Measurements from ENCODE around the gene NLK. TPM values are rescaled to one million over a fixed set of nuclear protein-coding genes. Genes with fewer than 3 reads are reported as not detected.
A peak's percentile ranks its signal among the peaks of the same experiment; 100 is the strongest.

NLK gene
- total and polyA plus RNA-seq, 5 donors from 2014 or later: 1.7 to 16.0 (median 1.9) TPM

DNA sequence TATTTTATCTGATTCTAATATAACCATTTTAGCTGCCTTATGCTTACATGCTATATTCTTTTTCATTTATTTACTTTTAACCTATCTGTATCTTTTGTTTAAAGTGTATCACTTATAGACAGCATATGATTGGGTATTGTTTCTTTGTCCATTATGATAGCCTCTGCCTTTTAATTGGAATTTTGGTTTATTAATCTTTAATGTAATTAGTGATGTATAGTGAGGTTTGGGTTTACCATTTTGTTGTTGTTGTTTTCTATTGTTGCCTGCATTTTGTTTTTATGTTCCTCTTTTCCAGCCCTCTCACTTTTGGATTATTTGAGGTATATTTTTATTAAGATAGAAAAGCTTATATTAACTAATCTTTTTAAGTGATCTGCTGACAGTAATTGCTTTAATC, 59.4 kb downstream of the NLK start:
- H3K9me3 Mint-ChIP-seq: no peaks in the 10 kb centered on the region
- no peaks in the 10 kb centered on the region for H3K4me1 ChIP-seq (ENCODE audit: control insufficient read depth, insufficient read depth, low read length, poor library complexity, severe bottlenecking)
- no peak for DNase-seq

GRCh38 chr17:28105501-28105900, 63.0 kb downstream of the NLK start:
- no peak for DNase-seq
- Histone ChIP-seq H3K9me3 (ENCODE audit: control insufficient read depth in 2 of 2, low read length in 2 of 2) (no peaks in the 10 kb centered on the region), H3K27ac (ENCODE audit: insufficient read depth, low read length, poor library complexity, severe bottlenecking) (no peak overlapping the region), H3K4me3 (ENCODE audit: low read depth, low read length) (no peak overlapping the region), H3K36me3 (ENCODE audit: control insufficient read depth, insufficient read depth, low read length) (no peaks in the 10 kb centered on the region), H3K4me1 (ENCODE audit: control insufficient read depth, insufficient read depth, low read length, poor library complexity, severe bottlenecking) (no peaks in the 10 kb centered on the region), H3K27me3 (ENCODE audit: control insufficient read depth, insufficient read depth, low read length) (no peaks in the 10 kb centered on the region)
- peaks cover 0 to 4% (median 0%) of the 10 kb centered on the region in 7 donors for H3K9me3 Mint-ChIP-seq
- no peak overlapping the region for H3K27ac Mint-ChIP-seq
- H3K4me3 Mint-ChIP-seq: no peak overlapping the region
- ATAC-seq (ENCODE audit: low read depth in 2 of 2): no peak
- peaks cover 0 to 9% (median 4%) of the 10 kb centered on the region in 4 donors for H3K4me1 Mint-ChIP-seq
- no peaks in the 10 kb centered on the region for H3K27me3 Mint-ChIP-seq
- H3K36me3 Mint-ChIP-seq: peaks cover 9% of the 10 kb centered on the region

More for the DNA sequence above, 59.4 kb downstream of the NLK start:
- Histone ChIP-seq H3K27ac (ENCODE audit: insufficient read depth, low read length, poor library complexity, severe bottlenecking) (no peak overlapping the region), H3K36me3 (ENCODE audit: control insufficient read depth, insufficient read depth, low read length) (no peaks in the 10 kb centered on the region), H3K27me3 (ENCODE audit: control insufficient read depth, insufficient read depth, low read length) (no peaks in the 10 kb centered on the region), H3K9me3 (ENCODE audit: control insufficient read depth in 2 of 2, low read length in 2 of 2) (no peaks in the 10 kb centered on the region), H3K4me3 (ENCODE audit: low read depth, low read length) (no peak overlapping the region)
- Mint-ChIP-seq H3K27ac (no peak overlapping the region), H3K36me3 (peaks cover 16% of the 10 kb centered on the region), H3K4me1 (peaks cover 0 to 7% (median 2%) of the 10 kb centered on the region in 4 donors), H3K4me3 (no peak overlapping the region), H3K27me3 (peaks cover 4% of the 10 kb centered on the region)
- no peak for ATAC-seq (ENCODE audit: low read depth in 2 of 2)

DNA sequence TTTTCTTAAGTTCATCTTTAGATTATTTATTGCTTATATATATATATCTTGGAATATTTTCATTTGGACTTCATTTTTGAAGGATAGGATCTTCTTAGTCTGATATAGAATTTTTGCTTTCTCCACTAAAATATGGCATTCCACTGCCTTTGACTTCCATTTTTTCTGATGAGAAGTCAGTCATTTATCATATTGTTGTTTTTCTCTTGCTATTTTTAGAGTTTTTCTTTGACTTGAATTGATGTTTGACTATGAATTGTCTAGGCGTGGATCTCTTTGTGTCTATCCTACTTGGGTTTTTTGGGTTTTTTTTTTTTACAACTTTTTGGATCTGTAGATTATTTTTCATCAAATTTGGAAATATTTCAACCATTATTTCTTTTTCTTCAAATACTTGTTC, 67.7 kb downstream of the NLK start:
- no peak for ATAC-seq (ENCODE audit: low read depth in 2 of 2)
- Histone ChIP-seq H3K4me1 (ENCODE audit: control insufficient read depth, insufficient read depth, low read length, poor library complexity, severe bottlenecking) (no peaks in the 10 kb centered on the region), H3K9me3 (ENCODE audit: control insufficient read depth in 2 of 2, low read length in 2 of 2) (no peaks in the 10 kb centered on the region), H3K36me3 (ENCODE audit: control insufficient read depth, insufficient read depth, low read length) (no peaks in the 10 kb centered on the region), H3K27me3 (ENCODE audit: control insufficient read depth, insufficient read depth, low read length) (no peaks in the 10 kb centered on the region), H3K4me3 (ENCODE audit: low read depth, low read length) (no peak overlapping the region), H3K27ac (ENCODE audit: insufficient read depth, low read length, poor library complexity, severe bottlenecking) (no peak overlapping the region)
- Mint-ChIP-seq H3K4me3 (no peak overlapping the region), H3K9me3 (peaks cover 0 to 4% (median 0%) of the 10 kb centered on the region in 7 donors), H3K36me3 (peaks cover 6% of the 10 kb centered on the region), H3K4me1 (peaks cover 6 to 10% (median 10%) of the 10 kb centered on the region in 4 donors), H3K27me3 (no peaks in the 10 kb centered on the region), H3K27ac (no peak overlapping the region)
- DNase-seq: no peak

DNA sequence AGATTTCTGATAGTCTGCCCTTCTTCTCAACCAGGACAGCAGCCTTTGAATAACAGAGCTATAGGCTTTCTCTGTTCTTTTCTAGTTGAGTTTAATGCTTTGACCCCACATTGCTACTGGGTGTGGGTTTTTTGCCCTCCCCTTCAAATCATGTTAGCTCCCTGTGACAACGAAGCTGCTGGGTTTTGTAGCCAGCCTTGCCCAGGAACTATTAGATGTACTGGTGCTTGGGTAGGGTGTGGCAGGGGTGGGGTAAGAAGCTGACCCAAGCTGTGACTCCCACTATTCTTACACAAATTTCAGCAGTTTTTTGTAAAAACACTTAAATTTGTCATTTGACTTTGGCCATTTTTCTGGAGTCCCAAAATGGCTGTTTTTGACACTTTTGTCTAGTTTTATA, 69.7 kb downstream of the NLK start:
- peak overlapping the region in 1 of 3 donors; percentile 56 for H3K27ac Mint-ChIP-seq
- Histone ChIP-seq H3K27ac (ENCODE audit: insufficient read depth, low read length, poor library complexity, severe bottlenecking) (no peak overlapping the region), H3K36me3 (ENCODE audit: control insufficient read depth, insufficient read depth, low read length) (no peaks in the 10 kb centered on the region), H3K9me3 (ENCODE audit: control insufficient read depth in 2 of 2, low read length in 2 of 2) (no peaks in the 10 kb centered on the region), H3K4me1 (ENCODE audit: control insufficient read depth, insufficient read depth, low read length, poor library complexity, severe bottlenecking) (peaks cover 3% of the 10 kb centered on the region), H3K27me3 (ENCODE audit: control insufficient read depth, insufficient read depth, low read length) (no peaks in the 10 kb centered on the region), H3K4me3 (ENCODE audit: low read depth, low read length) (no peak overlapping the region)
- H3K9me3 Mint-ChIP-seq: peaks cover 0 to 4% (median 0%) of the 10 kb centered on the region in 7 donors
- H3K27me3 Mint-ChIP-seq: no peaks in the 10 kb centered on the region
- ATAC-seq (ENCODE audit: low read depth in 2 of 2) (no peak), DNase-seq (no peak)
- H3K36me3 Mint-ChIP-seq: peaks cover 8% of the 10 kb centered on the region
- H3K4me3 Mint-ChIP-seq: no peak overlapping the region
- peaks cover 11 to 17% (median 15%) of the 10 kb centered on the region in 4 donors for H3K4me1 Mint-ChIP-seq

DNA sequence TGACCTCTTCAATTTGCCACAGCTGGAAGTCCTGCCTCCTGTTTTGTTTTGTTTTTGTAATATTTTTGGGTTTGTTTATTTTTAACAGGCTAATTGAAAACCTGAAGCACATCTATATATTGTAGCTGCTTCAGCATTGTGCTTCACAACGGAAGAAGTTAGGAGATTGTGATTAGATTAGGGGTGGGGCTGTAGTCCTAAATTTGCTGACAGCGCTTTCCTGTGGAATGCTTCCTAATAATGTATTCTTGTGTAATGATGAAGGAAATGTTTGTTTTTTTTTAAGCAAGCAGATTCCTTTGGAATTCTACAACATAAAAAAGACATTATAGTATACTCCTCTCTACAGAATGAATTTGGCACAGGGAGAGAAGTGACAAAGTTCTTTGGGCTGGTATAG, 70.1 kb downstream of the NLK start:
- ATAC-seq (ENCODE audit: low read depth in 2 of 2) (no peak), DNase-seq (no peak)
- Histone ChIP-seq H3K27ac (ENCODE audit: insufficient read depth, low read length, poor library complexity, severe bottlenecking) (no peak overlapping the region), H3K9me3 (ENCODE audit: control insufficient read depth in 2 of 2, low read length in 2 of 2) (no peaks in the 10 kb centered on the region), H3K4me3 (ENCODE audit: low read depth, low read length) (no peak overlapping the region), H3K36me3 (ENCODE audit: control insufficient read depth, insufficient read depth, low read length) (no peaks in the 10 kb centered on the region), H3K27me3 (ENCODE audit: control insufficient read depth, insufficient read depth, low read length) (no peaks in the 10 kb centered on the region), H3K4me1 (ENCODE audit: control insufficient read depth, insufficient read depth, low read length, poor library complexity, severe bottlenecking) (peaks cover 3% of the 10 kb centered on the region)
- peaks cover 0 to 4% (median 0%) of the 10 kb centered on the region in 7 donors for H3K9me3 Mint-ChIP-seq
- peaks cover 15 to 22% (median 17%) of the 10 kb centered on the region in 4 donors for H3K4me1 Mint-ChIP-seq
- no peaks in the 10 kb centered on the region for H3K27me3 Mint-ChIP-seq
- H3K36me3 Mint-ChIP-seq: peaks cover 8% of the 10 kb centered on the region
- peak overlapping the region in 1 of 3 donors; percentile 56 for H3K27ac Mint-ChIP-seq
- H3K4me3 Mint-ChIP-seq: no peak overlapping the region

DNA sequence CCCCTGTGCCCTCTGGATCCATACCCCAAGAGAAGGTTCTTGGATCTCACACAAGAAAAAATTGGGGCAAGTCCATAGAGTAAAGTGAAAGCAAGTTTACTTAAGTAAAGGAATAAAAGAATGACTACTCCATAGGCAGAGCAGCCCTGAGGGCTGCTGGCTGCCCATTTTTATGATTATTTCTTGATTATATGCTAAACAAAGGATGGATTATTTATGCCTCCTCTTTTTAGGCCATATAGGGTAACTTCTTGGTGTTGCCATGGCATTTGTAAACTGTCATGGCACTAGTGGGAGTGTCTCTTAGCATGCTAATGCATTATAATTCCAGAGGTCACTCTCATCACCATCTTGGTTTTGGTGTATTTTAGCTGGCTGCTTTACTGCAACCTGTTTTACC, 70.8 kb downstream of the NLK start:
- Histone ChIP-seq H3K27ac (ENCODE audit: insufficient read depth, low read length, poor library complexity, severe bottlenecking) (no peak overlapping the region), H3K4me1 (ENCODE audit: control insufficient read depth, insufficient read depth, low read length, poor library complexity, severe bottlenecking) (peaks cover 10% of the 10 kb centered on the region), H3K9me3 (ENCODE audit: control insufficient read depth in 2 of 2, low read length in 2 of 2) (no peaks in the 10 kb centered on the region), H3K36me3 (ENCODE audit: control insufficient read depth, insufficient read depth, low read length) (no peaks in the 10 kb centered on the region), H3K27me3 (ENCODE audit: control insufficient read depth, insufficient read depth, low read length) (no peaks in the 10 kb centered on the region), H3K4me3 (ENCODE audit: low read depth, low read length) (no peak overlapping the region)
- peaks cover 0 to 4% (median 0%) of the 10 kb centered on the region in 7 donors for H3K9me3 Mint-ChIP-seq
- H3K4me1 Mint-ChIP-seq: peaks cover 20 to 28% (median 21%) of the 10 kb centered on the region in 4 donors
- no peaks in the 10 kb centered on the region for H3K27me3 Mint-ChIP-seq
- H3K27ac Mint-ChIP-seq: no peak overlapping the region
- ATAC-seq (ENCODE audit: low read depth in 2 of 2): no peak
- no peak overlapping the region for H3K4me3 Mint-ChIP-seq
- DNase-seq: no peak
- H3K36me3 Mint-ChIP-seq: peaks cover 8% of the 10 kb centered on the region

DNA sequence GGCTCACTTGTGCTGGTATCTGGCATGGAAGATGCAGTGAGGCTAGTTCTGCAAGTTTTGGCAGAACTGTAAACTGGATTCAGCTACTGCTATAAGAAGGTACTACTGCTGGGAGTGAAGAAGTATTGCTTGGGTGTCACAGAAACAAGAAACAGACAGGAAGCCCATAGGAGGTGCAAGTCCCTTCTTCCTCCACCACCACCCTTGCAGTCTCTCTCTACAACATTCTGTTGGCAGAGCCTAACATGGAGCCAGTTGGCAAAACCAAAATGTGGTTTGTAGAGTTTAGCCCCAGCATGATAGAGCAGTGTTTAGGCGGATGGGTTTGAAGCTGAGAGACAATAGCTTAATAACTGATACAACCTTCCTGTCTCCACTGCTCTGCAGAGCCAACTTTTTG, 72.6 kb downstream of the NLK start:
- H3K4me1 Mint-ChIP-seq: peaks cover 20 to 34% (median 29%) of the 10 kb centered on the region in 4 donors
- H3K27me3 ChIP-seq (ENCODE audit: control insufficient read depth, insufficient read depth, low read length): no peaks in the 10 kb centered on the region
- peaks cover 0 to 4% (median 0%) of the 10 kb centered on the region in 7 donors for H3K9me3 Mint-ChIP-seq
- H3K36me3 Mint-ChIP-seq: peaks cover 8% of the 10 kb centered on the region
- ATAC-seq (ENCODE audit: low read depth in 2 of 2) (no peak), DNase-seq (no peak)
- no peaks in the 10 kb centered on the region for H3K27me3 Mint-ChIP-seq
- no peak overlapping the region for H3K27ac Mint-ChIP-seq
- no peak overlapping the region for H3K4me3 Mint-ChIP-seq
- H3K27ac ChIP-seq (ENCODE audit: insufficient read depth, low read length, poor library complexity, severe bottlenecking): no peak overlapping the region
- H3K4me3 ChIP-seq (ENCODE audit: low read depth, low read length): no peak overlapping the region
- H3K4me1 ChIP-seq (ENCODE audit: control insufficient read depth, insufficient read depth, low read length, poor library complexity, severe bottlenecking): peaks cover 14% of the 10 kb centered on the region
- no peaks in the 10 kb centered on the region for H3K36me3 ChIP-seq (ENCODE audit: control insufficient read depth, insufficient read depth, low read length)
- no peaks in the 10 kb centered on the region for H3K9me3 ChIP-seq (ENCODE audit: control insufficient read depth in 2 of 2, low read length in 2 of 2)

GRCh38 chr17:28117304-28117703, 74.8 kb downstream of the NLK start:
- Mint-ChIP-seq H3K4me1 (peaks cover 17 to 36% (median 28%) of the 10 kb centered on the region in 4 donors), H3K4me3 (no peak overlapping the region), H3K27ac (peak overlapping the region in 1 of 3 donors; percentile 14), H3K27me3 (no peaks in the 10 kb centered on the region), H3K9me3 (peaks cover 0 to 2% (median 0%) of the 10 kb centered on the region in 7 donors), H3K36me3 (peaks cover 5% of the 10 kb centered on the region)
- no peaks in the 10 kb centered on the region for H3K27me3 ChIP-seq (ENCODE audit: control insufficient read depth, insufficient read depth, low read length)
- H3K27ac ChIP-seq (ENCODE audit: insufficient read depth, low read length, poor library complexity, severe bottlenecking): no peak overlapping the region
- no peaks in the 10 kb centered on the region for H3K36me3 ChIP-seq (ENCODE audit: control insufficient read depth, insufficient read depth, low read length)
- H3K4me3 ChIP-seq (ENCODE audit: low read depth, low read length): no peak overlapping the region
- no peak for ATAC-seq (ENCODE audit: low read depth in 2 of 2)
- no peak for DNase-seq
- H3K4me1 ChIP-seq (ENCODE audit: control insufficient read depth, insufficient read depth, low read length, poor library complexity, severe bottlenecking): peaks cover 14% of the 10 kb centered on the region
- H3K9me3 ChIP-seq (ENCODE audit: control insufficient read depth in 2 of 2, low read length in 2 of 2): no peaks in the 10 kb centered on the region
